ENCODE results near the gene DDA1.

The DDA1 gene

GRCh38 chr19:17340871-17341357, 31.6 kb downstream of the DDA1 start:
- peak overlapping the region; percentile 98 for H3K27ac ChIP-seq
- CTCF ChIA-PET = interaction anchor here (0.7 kb wide), 1 partner anchor 13 kb away, joined by 4 read pairs; no protein-coding TSS in a partner anchor
- no peak for DNase-seq (ENCODE audit: low spot score)
- POLR2A ChIA-PET (ENCODE audit: low non-redundant PET) = no interaction called here
- TF ChIP-seq, protein P1, sequence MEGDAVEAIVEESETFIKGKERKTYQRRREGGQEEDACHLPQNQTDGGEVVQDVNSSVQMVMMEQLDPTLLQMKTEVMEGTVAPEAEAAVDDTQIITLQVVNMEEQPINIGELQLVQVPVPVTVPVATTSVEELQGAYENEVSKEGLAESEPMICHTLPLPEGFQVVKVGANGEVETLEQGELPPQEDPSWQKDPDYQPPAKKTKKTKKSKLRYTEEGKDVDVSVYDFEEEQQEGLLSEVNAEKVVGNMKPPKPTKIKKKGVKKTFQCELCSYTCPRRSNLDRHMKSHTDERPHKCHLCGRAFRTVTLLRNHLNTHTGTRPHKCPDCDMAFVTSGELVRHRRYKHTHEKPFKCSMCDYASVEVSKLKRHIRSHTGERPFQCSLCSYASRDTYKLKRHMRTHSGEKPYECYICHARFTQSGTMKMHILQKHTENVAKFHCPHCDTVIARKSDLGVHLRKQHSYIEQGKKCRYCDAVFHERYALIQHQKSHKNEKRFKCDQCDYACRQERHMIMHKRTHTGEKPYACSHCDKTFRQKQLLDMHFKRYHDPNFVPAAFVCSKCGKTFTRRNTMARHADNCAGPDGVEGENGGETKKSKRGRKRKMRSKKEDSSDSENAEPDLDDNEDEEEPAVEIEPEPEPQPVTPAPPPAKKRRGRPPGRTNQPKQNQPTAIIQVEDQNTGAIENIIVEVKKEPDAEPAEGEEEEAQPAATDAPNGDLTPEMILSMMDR (conservative IDR thresholded peaks at IDR 0.05; ENCODE audit: low read depth) = no peak

GRCh38 chr19:17341386-17341785, 32.0 kb downstream of the DDA1 start:
- TF ChIP-seq, protein P1 (conservative IDR thresholded peaks at IDR 0.05; ENCODE audit: low read depth) = no peak
- DNase-seq (ENCODE audit: low spot score) = no peak
- peak overlapping the region; percentile 98 for H3K27ac ChIP-seq
- POLR2A ChIA-PET (ENCODE audit: low non-redundant PET) = no interaction called here
- CTCF ChIA-PET = interaction anchor here (0.7 kb wide), 1 partner anchor 12 kb away, joined by 4 read pairs; no protein-coding TSS in a partner anchor

- POLR2A ChIA-PET (ENCODE audit: low non-redundant PET) = no interaction called here
- CTCF ChIA-PET = interaction anchor here (0.6 kb wide), 1 partner anchor 959 kb away, joined by 3 read pairs; no protein-coding TSS in a partner anchor
- TF ChIP-seq, protein P1 (conservative IDR thresholded peaks at IDR 0.05; ENCODE audit: low read depth) = no peak
- no peak for DNase-seq (ENCODE audit: low spot score)
- H3K27ac ChIP-seq = peak overlapping the region; percentile 98
These were observed 32.5 kb downstream of the DDA1 start for GRCh38 chr19:17341845-17342244.

- peak overlapping the region; percentile 5; the same call in 1 of the 2 replicates for H3K27ac ChIP-seq
- TF ChIP-seq, protein P1 (conservative IDR thresholded peaks at IDR 0.05; ENCODE audit: low read depth) = peak; percentile 98
- DNase-seq (ENCODE audit: low spot score) = peak; percentile 75
- ChIA-PET CTCF (interaction anchor here (0.7 to 1.4 kb wide), 3 partner anchors 40 to 1082 kb away, joined by 3 to 7 read pairs (median 4); no protein-coding TSS in a partner anchor), POLR2A (ENCODE audit: low non-redundant PET) (no interaction called here)
These were observed 36.8 kb downstream of the DDA1 start for GRCh38 chr19:17346109-17346671.

DNA sequence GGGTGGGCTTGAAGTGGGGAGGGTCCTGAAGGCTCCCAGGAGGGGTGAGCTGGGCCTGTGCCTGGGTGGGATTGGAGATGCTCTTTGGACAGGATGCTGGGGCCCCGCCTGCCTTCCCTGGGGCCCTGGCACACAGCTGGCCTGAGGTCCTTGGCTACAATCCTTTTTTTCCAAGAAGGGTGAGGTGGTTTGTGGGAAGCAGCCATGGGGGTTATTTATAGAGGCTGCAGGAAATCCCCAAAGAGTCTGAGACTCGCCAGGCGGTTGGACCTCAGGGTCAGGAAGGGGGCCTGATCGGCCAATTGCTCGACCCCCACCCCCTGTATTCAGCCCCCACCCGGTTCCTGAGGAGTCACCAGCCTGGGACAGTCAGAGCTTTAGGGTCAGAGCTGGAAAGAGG, 38.0 kb downstream of the DDA1 start:
- DNase-seq (ENCODE audit: low spot score) = no peak
- ChIA-PET POLR2A (ENCODE audit: low non-redundant PET) (no interaction called here), CTCF (interaction anchor here (2.4 kb wide), 1 partner anchor 39 kb away, joined by 12 read pairs; no protein-coding TSS in a partner anchor)
- TF ChIP-seq, protein P1 (conservative IDR thresholded peaks at IDR 0.05; ENCODE audit: low read depth) = no peak
- H3K27ac ChIP-seq = peak overlapping the region; percentile 37

DNA sequence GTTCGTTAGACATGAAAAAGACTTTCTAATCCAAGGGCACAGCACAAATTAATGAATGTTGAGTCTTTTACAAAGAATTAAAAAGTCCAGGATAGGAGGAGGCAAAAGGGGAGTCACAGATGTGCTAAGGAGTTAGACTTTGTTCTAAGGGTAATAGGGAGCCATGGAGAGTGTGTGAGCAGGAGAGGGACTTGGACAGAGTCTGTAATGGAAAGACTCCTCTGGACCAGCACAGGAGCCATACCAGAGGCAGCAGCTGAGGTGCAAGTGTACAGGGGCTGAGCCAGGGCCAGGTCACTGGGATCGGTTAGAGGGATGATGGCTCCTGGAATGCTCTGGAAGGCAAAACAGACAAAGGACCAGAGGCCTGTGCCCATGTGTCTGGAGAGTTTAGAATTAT, 38.5 kb downstream of the DDA1 start:
- TF ChIP-seq, protein P1 (conservative IDR thresholded peaks at IDR 0.05; ENCODE audit: low read depth) = no peak
- DNase-seq (ENCODE audit: low spot score) = no peak
- ChIA-PET CTCF (interaction anchor here (0.7 to 2.4 kb wide), 2 partner anchors 38 to 405 kb away, joined by 4 to 12 read pairs; no protein-coding TSS in a partner anchor), POLR2A (ENCODE audit: low non-redundant PET) (no interaction called here)
- H3K27ac ChIP-seq = peak overlapping the region; percentile 37

Data from RWPE1 (cell line).